Measurements from ENCODE around the gene SOX5.
"Not testable (repeated sequence)": the region's sequence is repeated elsewhere in the genome, so short reads cannot be mapped to it uniquely, and the experiment has no call there.

- not testable (repeated sequence) for TF ChIP-seq L3MBTL2 (conservative IDR thresholded peaks at IDR 0.05); FOXA1 (IDR thresholded peaks at IDR 0.05); FOXK2 (IDR thresholded peaks at IDR 0.05); SP1 (IDR thresholded peaks at IDR 0.05); TARDBP (IDR thresholded peaks at IDR 0.05); ELF4 (IDR thresholded peaks at IDR 0.05); NFRKB (IDR thresholded peaks at IDR 0.05); FOXM1 (IDR thresholded peaks at IDR 0.05; ENCODE audit: borderline replicate concordance)
Measured at GRCh38 chr12:23505736-23506135, 443.7 kb downstream of the SOX5 start.
